MM.1S (cell line): ENCODE results near the gene ITPKA.

Experiments used
- DNase-seq: peaks from one replicate; pipeline ENCODE4 v3.0.0-alpha.2; 2015
- H2AFZ ChIP-seq: fragments of 300-600 bp; sonication (generic); 2 replicates; pipeline ENCODE4 v1.6.0; 2016; ENCODE audit warnings: antibody characterized with exemption, low read length
- H3F3A ChIP-seq: fragments of 300-600 bp; sonication (generic); 2 replicates; pipeline ENCODE4 v1.6.1; 2016; ENCODE audit warnings: mild to moderate bottlenecking, antibody characterized with exemption, low read length, moderate library complexity, mixed read lengths; ENCODE audit not compliant: insufficient read depth
- H3K27ac ChIP-seq: fragments of 300-600 bp; sonication (generic); 2 replicates; pipeline ENCODE4 v1.5.1; 2016; ENCODE audit warnings: mild to moderate bottlenecking, low read length
- H3K27me3 ChIP-seq: fragments of 300-600 bp; sonication (generic); replicated peaks from 2 replicates; pipeline ENCODE4 v1.6.0; 2016; ENCODE audit warnings: low read length; ENCODE audit not compliant: insufficient read depth
- H3K36me3 ChIP-seq: fragments of 300-600 bp; sonication (generic); replicated peaks from 2 replicates; pipeline ENCODE4 v1.6.1; 2016; ENCODE audit warnings: mild to moderate bottlenecking, low read length, mixed read lengths; ENCODE audit not compliant: insufficient read depth
- H3K4me1 ChIP-seq: fragments of 300-600 bp; sonication (generic); 2 replicates; pipeline ENCODE4 v1.6.1; 2016; ENCODE audit warnings: low read length, mixed read lengths
- H3K4me2 ChIP-seq: fragments of 300-600 bp; sonication (generic); 2 replicates; pipeline ENCODE4 v1.6.0; 2016; ENCODE audit warnings: low read depth, low read length
- H3K4me3 ChIP-seq: fragments of 300-600 bp; sonication (generic); 2 replicates; pipeline ENCODE4 v1.5.1; 2016; ENCODE audit warnings: low read length, mixed read lengths
- H3K79me2 ChIP-seq: fragments of 300-600 bp; sonication (generic); 2 replicates; pipeline ENCODE4 v1.6.1; 2016; ENCODE audit warnings: mixed run types, low read length, mixed read lengths
- H3K9ac ChIP-seq: fragments of 300-600 bp; sonication (generic); 2 replicates; pipeline ENCODE4 v1.6.1; 2016; ENCODE audit warnings: low read length, mixed read lengths
- H3K9me2 ChIP-seq: fragments of 300-600 bp; sonication (generic); replicated peaks from 2 replicates; pipeline ENCODE4 v1.6.1; 2016; ENCODE audit warnings: mild to moderate bottlenecking, low read length, mixed read lengths; ENCODE audit not compliant: insufficient read depth
- H3K9me3 ChIP-seq: fragments of 300-600 bp; sonication (generic); replicated peaks from 2 replicates; pipeline ENCODE4 v1.6.1; 2016; ENCODE audit warnings: mild to moderate bottlenecking, low read length, mixed read lengths; ENCODE audit not compliant: insufficient read depth
- H4K20me1 ChIP-seq: fragments of 300-600 bp; sonication (generic); 2 replicates; pipeline ENCODE4 v1.6.1; 2016; ENCODE audit warnings: mild to moderate bottlenecking, low read length, moderate library complexity, mixed read lengths; ENCODE audit not compliant: insufficient read depth
- EZH2 ChIP-seq: fragments of 300-600 bp; sonication (generic); optimal IDR thresholded peaks from 2 replicates; pipeline ENCODE3; 2017; ENCODE audit warnings: low read depth, mild to moderate bottlenecking, antibody characterized with exemption, low read length, mixed read lengths
- EZH2phosphoT487 ChIP-seq: fragments of 300-600 bp; sonication (generic); IDR thresholded peaks from 2 replicates; pipeline ENCODE4 v1.6.1; 2018; ENCODE audit warnings: antibody characterized with exemption, low read length
- TF ChIP-seq, protein P1 (sequence below): fragments of 300-600 bp; sonication (generic); IDR thresholded peaks from 2 replicates; pipeline ENCODE4 v1.5.1; 2016; ENCODE audit warnings: antibody characterized with exemption, low read length, mixed read lengths

ITPKA gene

DNA sequence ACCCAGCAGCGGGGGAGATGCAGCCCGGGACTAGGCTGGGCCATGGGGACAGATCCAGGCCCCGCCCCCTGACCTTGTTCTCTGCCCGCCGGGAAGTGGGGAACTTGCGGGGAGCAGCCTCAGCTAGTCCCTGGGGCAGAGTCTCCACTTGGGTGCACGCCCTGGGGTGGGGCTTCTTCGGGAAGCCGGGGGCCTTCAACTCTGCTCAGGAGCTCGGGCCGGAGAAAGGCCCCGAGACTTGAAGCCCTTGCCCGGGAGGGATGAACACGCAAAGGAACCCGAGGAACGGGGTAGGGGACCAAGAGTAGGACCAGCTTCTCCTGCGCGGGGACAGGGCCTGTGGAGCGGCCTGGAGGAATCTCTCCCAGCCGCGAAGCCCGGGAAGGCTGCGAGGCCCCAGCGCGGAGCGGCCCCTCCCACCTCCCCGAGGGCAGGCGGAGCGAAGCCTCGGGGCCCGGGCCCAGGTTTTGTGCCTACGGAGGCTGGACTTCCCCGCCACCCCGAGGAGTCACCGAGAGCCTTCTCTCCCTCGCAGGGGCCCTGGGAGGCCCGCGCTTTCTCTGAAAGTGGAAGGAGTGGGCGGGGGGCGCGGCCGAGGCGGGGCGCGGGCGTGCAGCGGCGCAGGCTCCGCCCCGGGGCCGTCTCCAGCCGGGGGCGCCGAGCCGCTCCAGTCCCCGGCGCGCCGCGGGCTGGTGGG lies at the start of gene ITPKA:
TSS of gene ITPKA (plus strand) at position 670 of the 697 bp plus-strand sequence. CDS start 54 bp downstream, outside the sequence.
- no peaks in the 10 kb centered on the region for H3K9me2 ChIP-seq
- H3K4me3 ChIP-seq = peak within 1 kb of the TSS; percentile 81
- TF ChIP-seq EZH2phosphoT487 = no peak
- no peak for TF ChIP-seq EZH2
- TF ChIP-seq, protein P1, sequence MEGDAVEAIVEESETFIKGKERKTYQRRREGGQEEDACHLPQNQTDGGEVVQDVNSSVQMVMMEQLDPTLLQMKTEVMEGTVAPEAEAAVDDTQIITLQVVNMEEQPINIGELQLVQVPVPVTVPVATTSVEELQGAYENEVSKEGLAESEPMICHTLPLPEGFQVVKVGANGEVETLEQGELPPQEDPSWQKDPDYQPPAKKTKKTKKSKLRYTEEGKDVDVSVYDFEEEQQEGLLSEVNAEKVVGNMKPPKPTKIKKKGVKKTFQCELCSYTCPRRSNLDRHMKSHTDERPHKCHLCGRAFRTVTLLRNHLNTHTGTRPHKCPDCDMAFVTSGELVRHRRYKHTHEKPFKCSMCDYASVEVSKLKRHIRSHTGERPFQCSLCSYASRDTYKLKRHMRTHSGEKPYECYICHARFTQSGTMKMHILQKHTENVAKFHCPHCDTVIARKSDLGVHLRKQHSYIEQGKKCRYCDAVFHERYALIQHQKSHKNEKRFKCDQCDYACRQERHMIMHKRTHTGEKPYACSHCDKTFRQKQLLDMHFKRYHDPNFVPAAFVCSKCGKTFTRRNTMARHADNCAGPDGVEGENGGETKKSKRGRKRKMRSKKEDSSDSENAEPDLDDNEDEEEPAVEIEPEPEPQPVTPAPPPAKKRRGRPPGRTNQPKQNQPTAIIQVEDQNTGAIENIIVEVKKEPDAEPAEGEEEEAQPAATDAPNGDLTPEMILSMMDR = no peak
- H2AFZ ChIP-seq = peak within 1 kb of the TSS; percentile 98
- peaks cover 12% of the 10 kb centered on the region; the same call in 1 of the 2 replicates for H3F3A ChIP-seq
- peak within 1 kb of the TSS; percentile 99 for H3K4me2 ChIP-seq
- H3K79me2 ChIP-seq = no peaks in the 10 kb centered on the region
- H4K20me1 ChIP-seq = no peaks in the 10 kb centered on the region
- H3K9me3 ChIP-seq = no peaks in the 10 kb centered on the region
- peak; percentile 87 for DNase-seq
- H3K9ac ChIP-seq = peak within 1 kb of the TSS; percentile 78
- H3K4me1 ChIP-seq = peaks cover 5% of the 10 kb centered on the region; the same call in 1 of the 2 replicates
- no peaks in the 10 kb centered on the region for H3K27me3 ChIP-seq
- H3K27ac ChIP-seq = peak within 1 kb of the TSS; percentile 80; the same call in 1 of the 2 replicates
- no peaks in the 10 kb centered on the region for H3K36me3 ChIP-seq

DNA sequence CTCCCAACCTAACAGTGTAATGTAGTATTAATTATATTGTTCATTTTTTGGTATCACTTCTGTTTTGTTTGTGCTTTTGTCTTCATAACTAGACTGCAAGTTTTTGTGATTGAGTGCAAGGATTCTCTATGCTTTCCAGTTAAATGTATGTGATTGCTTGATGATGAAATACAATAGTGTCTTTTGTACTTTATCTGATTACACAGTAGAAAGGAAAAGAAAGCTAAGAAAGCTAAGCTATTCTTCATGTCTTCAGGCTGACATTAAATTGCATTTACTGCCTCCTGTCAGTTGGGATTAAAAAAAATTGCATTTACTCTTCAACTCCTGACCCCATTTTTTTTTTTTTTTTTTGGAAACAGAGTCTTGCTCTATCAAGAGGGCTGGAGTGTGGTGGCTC lies 48.3 kb upstream of the ITPKA start:
- H3K4me2 ChIP-seq = no peak overlapping the region
- TF ChIP-seq, protein P1 = no peak
- no peak for TF ChIP-seq EZH2
- no peak for TF ChIP-seq EZH2phosphoT487
- H3K27ac ChIP-seq = no peak overlapping the region
- H2AFZ ChIP-seq = no peak overlapping the region
- H3K4me3 ChIP-seq = no peak overlapping the region
- no peaks in the 10 kb centered on the region for H4K20me1 ChIP-seq
- no peaks in the 10 kb centered on the region for H3K9me2 ChIP-seq
- no peaks in the 10 kb centered on the region for H3K4me1 ChIP-seq
- H3K9me3 ChIP-seq = no peaks in the 10 kb centered on the region
- peaks cover 39% of the 10 kb centered on the region for H3K79me2 ChIP-seq
- H3K9ac ChIP-seq = no peak overlapping the region
- H3K36me3 ChIP-seq = no peaks in the 10 kb centered on the region
- H3F3A ChIP-seq = no peaks in the 10 kb centered on the region
- H3K27me3 ChIP-seq = no peaks in the 10 kb centered on the region
- no peak for DNase-seq

DNA sequence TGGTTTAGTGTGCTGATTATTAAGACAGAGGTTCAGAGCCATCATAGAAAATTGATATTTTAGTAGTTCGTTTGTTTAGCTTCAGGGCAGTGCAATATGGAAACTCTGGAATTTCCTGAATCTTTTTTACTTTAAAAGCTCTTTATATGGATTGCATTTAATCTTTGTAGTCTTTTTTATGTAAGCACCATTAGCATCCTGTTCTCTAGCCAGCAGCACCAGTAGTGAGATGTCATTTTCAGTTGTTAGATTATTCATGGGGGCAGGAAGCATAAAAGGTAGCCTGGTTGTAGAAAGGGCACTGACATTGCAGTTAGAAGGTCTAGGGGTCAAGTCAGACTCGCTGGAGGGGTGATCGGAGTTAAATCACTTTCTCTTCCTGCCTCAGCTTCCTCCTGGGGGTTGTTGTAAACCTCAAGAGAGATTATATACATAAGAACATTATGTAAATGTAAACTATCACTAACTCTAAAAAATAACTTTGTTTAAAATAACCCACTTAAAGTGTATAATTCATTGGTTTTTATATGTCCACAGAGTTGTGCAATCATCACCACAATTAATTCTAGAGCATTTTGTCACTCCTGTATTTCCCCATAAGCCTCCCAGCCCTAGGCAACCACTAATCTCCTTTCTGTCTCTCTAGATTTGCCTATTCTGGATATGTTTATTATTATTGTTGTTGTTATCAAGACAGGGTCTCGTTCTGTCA lies 31.4 kb upstream of the ITPKA start:
- H2AFZ ChIP-seq = no peak overlapping the region
- H4K20me1 ChIP-seq = no peaks in the 10 kb centered on the region
- TF ChIP-seq, protein P1 = no peak
- TF ChIP-seq EZH2 = no peak
- no peak for TF ChIP-seq EZH2phosphoT487
- H3K9me2 ChIP-seq = no peaks in the 10 kb centered on the region
- peaks cover 17% of the 10 kb centered on the region for H3K79me2 ChIP-seq
- no peak overlapping the region for H3K27ac ChIP-seq
- no peaks in the 10 kb centered on the region; the same call in 1 of the 2 replicates for H3K36me3 ChIP-seq
- no peaks in the 10 kb centered on the region for H3K4me1 ChIP-seq
- H3F3A ChIP-seq = no peaks in the 10 kb centered on the region
- H3K27me3 ChIP-seq = no peaks in the 10 kb centered on the region
- H3K4me3 ChIP-seq = no peak overlapping the region
- H3K9ac ChIP-seq = no peak overlapping the region
- H3K9me3 ChIP-seq = no peaks in the 10 kb centered on the region
- H3K4me2 ChIP-seq = no peak overlapping the region
- DNase-seq = no peak
